Stimulated activated naive CD4-positive, alpha-beta T cell (primary cell): Measurements from ENCODE around the gene OFD1.

ENCODE experiments used
- DNase-seq, 6 experiments: peaks; one replicate each; lab custom pipeline; 2025; lab: John Stamatoyannopoulos, UW

Gene OFD1

DNA sequence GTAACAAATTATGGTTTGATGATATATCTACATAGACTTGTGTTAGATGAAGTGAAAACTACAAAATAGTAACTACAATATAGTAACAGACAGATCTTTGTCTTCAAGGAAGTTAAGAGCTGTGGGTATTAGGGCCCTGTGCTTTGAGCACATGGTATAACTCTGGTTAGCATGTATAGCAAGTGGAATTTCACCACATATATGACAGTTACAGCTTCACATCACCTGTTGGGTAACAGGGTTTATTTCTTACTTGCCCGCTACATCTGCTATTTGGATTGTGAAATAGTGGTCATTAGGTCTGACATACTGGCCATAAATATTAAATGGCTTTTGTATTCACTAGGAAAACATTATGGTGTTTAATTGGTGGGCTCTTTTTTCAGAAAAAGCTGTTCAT lies 20.2 kb downstream of the OFD1 start:
- no peak for DNase-seq

DNA sequence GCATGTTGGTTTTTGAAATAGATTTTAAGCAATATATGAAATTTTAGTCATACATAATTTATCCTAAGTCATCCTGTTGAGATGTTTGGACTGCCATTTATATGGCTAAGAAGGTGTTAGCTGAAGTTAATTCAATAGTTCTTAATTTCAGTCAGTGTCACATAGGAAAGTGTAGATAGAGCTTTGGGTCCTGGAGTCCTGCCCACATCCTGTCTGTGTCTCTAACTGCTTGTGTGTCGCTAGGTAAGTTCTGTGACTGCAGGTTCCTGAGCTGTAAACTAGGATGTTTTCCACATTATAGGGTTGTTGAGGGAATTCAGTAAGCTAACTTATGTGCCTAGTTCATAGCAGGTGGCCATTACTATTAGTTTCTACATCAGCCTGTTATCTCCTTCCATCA lies 20.7 kb downstream of the OFD1 start:
- DNase-seq, result peak in 2 of 6 experiments; percentile 7 to 8

DNA sequence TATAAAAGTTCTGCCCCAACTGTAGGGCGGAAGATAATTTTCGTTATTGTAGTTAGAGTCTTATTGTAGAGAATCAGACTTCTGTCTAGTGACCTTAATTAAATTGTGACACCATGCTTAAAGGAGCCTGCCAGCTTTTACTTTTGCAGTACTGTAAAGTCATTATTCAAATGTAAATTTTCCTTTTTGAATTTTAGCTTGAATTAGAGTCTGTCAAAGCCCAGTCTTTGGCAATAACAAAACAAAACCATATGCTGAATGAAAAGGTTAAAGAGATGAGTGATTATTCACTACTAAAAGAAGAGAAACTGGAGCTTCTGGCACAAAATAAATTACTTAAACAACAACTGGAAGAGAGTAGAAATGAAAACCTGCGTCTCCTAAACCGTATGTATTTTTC lies 21.8 kb downstream of the OFD1 start:
- no peak for DNase-seq

DNA sequence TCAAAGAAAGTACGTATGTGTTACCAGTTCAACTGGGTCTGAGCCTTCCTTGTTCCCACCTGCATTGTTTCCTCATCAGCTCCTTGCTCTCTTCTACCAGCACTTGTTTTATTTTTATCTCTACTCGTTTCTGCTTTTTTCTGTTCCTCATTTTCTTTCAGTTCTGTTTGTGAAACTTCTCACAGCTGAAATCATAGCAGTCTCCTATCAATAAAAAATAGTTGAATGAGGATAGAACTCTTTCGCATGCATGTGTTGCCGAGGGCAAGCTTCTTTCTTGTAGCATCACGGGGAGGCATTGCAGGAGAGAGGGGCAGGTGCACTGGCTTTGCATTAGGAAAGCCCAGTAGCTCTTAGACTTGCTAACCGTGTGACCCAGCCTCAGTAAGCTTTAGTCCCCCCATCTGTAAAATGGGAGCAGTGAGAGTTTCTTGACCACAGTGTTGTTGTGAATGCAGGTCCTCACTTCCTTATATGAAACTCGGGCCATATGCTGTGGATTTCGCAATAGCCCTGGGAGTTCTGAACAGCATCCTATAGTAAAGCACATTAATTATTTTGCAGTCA lies 24.7 kb downstream of the OFD1 start:
- no peak for DNase-seq

DNA sequence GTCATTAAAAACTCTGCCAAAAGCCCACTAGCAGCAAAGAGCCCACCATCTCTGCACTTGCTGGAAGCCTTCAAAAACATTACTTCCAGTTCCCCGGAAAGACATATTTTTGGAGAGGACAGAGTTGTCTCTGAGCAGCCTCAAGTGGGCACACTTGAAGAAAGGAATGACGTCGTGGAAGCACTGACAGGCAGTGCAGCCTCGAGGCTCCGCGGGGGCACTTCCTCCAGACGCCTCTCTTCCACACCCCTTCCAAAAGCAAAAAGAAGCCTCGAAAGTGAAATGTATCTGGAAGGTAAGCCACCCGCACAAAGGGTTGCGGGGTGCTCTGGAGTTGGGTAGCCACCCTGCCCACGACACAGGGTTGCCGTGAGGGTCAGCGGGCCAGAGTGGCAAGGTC lies 25.9 kb downstream of the OFD1 start:
- no peak for DNase-seq

DNA sequence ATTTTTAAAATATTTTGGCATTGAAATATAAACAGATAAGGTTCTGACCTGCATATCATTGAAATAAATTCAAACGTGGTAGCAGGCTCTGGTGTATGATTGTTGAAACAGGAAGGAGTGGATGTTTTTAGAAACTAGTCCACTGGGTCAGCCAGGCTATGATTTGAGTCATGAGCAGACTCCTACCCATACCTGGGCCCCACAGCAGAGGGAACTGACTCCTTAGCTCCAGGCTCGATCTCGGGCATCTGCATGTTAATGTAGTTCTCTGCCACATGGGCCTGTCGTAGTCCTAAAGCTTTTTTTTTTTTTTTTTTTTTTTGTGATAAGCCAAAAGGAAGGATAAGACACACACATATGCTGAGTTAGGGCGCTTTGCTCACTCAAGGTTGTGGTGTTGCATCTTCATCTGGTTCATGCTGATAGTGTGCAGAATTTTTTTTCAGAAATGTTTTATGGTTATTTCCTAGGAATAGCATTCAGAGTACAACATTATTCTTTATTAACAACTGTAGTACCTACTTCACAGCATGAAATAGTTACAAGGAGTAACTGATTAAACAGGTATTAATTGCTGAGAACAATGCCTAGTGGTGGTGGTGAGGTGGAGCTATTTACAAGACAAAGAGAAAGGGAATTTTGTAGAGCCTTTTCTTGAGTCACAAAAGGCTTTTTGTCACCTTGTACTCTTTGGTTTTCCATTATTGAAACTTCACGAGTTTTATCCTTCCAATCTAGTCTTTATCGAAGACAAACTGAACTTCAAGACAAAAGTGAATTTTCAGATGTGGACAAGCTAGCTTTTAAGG lies 27.3 kb downstream of the OFD1 start:
- no peak for DNase-seq

DNA sequence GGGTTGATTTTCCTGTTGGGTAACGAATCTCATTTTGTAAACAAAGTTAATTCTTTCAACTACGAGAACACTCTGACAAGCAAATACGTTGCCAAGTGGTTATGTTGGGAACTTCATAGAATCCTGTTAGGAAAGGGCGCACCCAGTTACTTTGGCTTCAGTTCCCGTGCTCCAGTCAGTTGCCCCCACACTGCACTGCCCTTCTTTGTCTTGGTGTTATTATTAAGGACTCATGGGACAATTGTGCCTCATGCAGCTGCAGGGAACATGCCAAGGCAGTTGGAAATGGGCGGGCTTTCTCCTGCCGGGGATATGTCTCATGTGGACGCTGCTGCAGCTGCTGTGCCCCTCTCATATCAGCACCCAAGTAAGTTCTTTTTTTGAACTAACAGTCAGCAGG lies 28.9 kb downstream of the OFD1 start:
- no peak for DNase-seq

DNA sequence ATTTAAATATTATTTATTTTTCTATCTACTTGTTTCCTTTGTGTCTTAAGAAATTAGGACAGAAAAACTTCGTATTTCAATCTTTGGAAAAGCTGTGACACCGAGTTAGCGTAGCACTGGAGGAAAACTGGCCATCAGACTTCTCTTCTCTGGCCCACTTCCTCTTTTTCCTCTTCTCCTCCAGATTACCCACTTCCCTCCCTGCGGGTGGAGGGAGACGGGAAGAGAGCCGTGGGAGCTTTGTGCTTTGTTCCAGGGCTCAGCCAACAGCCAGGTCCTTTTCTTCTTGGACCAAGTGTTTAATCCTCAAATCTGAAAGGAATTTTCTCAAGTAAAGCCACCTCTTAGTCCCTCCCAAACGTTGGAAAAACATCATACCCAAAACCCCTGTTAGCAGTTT lies 29.7 kb downstream of the OFD1 start:
- no peak for DNase-seq

DNA sequence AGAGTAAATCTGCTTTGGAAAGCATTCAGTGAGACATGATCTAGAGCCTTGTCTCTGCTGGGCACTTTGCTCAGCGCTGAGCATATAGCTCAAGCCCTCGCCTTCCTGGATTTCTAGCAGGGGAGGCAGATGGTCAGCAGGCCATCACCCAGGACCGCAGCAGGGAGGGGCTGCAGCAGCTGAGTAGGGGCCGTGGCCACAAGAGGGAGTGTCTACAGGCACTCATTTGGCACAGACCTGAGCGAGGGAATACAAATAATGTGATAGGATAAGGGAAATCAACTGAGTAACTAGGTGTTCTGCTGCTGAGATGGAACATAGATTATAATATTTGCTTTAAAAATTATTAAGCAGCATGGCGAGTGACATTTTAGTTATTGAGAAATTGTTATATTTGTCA lies 30.2 kb downstream of the OFD1 start:
- no peak for DNase-seq

DNA sequence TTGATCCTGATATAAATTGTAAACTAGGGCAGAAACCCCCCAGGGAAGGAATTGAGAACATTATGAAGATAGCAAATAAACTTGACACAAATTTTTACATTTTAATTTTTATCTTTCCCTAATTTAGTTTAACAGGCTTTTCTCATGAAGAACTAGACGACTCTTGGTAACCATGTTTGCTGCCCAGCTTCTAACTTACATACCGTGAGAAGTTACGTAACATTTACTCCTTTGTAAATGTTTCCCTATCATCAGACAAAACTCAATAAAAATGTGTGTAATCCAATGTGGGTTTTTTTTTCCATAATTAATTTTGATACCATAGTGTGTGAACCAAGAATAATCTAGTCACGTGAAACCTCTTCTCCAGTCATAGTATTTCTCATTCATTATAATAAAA lies 34.4 kb downstream of the OFD1 start:
- no peak for DNase-seq

DNA sequence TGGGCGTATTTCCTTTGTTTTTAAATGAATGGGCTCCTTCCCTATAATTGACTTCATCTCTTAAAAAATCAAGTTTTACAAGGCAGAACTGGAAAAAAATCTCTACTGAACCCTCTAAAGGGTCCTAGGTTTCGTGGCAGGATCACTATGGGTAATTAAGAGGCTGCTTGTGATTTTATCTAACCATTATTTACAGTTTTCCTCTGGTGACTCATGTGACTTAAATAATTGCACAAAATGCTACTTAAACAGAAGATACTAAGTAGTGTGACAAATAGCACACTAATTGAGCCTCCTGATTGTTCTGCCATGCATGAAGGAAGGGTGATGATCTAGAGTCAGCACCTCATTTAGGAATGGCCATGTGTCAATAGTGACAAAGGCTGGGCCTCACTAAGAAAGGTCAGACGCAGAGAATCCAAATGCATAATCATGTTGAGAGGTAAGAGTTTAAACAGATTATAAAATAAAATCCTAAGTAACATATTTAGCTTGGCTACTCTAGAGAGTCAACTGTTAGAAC lies 35.5 kb downstream of the OFD1 start:
- no peak for DNase-seq

DNA sequence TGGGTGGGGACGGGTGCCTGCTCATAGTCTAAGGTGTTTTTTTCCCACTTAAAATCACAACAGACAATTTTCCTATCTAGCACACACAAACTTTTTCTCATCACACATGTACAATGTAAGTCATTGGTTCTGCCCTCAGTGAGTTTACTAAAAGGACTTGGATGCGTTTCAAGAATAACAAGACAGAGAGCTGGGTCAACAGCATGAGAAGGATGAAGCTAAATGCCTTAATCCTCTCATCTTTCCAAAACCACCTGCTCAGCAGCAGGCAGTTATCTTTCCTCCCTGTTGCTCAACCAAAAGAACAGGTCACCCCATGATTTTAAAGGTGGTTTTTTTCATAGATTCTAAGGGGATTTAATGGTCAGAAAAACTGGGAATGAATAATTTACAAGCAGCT lies 40.1 kb downstream of the OFD1 start:
- DNase-seq, result no peak

DNA sequence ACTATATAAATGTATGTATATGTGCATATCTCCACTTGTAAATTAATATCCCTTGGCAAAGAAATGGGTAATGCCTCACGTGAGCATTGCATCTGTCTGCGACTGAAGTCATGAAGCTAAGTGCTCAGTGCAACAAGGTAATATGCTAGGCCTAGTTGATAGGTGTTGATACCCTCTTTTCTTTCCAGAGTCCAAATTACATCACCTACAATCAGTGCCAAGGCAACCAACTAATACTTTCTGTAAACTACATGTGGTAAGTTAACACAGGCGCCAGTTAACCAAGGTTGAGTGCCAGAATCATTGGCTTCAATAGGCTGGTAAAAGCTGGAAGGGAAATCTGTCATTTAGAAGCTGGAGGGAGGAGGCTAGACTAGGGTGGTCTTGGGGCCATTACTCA lies 41.3 kb downstream of the OFD1 start:
- no peak for DNase-seq

DNA sequence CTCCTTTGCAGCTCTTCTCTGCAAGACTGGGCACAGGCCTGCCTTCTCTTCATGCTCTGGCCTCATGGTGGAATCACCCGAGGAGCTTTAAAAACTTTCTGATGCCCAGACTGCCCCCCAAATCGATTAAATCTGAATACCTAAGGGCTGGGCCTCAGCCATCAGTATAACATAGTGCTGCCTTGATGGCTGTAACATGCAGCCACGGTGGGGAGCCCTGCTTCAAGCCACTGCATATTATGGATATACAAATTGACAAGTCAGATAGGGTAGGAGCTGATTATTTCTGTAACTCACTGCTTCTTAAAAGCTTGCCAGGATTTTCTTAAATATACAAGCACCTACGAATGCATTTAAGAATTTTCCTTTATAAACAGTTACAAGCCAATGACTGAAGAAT lies 41.8 kb downstream of the OFD1 start:
- DNase-seq, result no peak

DNA sequence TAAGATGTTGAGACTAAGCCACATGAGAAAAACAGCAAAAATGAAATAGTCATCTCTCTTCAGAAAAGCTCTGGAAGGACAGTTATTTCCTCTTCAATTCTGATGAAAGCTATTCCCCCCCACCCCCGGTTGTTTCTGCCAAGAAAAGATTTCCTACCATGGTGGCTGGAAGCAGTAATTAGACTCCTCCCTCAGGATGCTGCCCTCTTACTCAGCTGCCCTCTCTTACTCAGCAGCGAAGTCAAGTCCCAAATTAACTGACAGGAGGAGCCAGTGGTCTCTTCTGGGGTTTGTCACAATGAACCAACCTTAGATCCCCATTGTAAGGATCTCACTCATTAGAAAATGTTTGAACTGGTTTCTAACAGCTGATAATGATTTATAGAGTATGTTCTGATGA lies 44.4 kb downstream of the OFD1 start:
- no peak for DNase-seq

DNA sequence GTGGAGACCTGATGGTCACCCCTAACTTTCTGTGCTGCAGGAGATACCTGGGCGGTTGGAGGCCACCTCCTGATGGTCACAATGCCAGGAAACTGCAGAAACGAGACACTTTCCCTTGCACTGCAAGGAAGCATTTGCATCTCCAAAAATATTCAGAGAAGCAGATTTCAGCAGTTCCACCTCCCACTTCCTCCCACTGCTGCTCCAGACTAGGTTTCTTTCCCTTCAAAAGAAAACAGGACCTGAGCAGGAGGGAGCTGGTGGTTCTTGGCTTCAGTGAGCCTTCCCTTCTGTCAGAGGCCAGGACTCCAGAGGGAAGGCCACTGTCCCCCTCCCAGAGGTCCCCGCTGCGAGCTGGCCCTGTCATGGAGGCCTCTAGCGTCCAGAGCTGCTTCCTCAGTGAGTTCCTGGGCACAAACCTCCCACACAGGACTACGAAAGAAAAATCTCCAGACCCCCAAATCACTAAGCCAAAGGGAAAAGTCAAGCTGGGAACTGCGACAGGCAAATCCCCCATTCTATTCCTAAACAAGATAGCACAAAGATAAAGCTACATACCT lies 46.4 kb downstream of the OFD1 start:
- DNase-seq, result no peak

DNA sequence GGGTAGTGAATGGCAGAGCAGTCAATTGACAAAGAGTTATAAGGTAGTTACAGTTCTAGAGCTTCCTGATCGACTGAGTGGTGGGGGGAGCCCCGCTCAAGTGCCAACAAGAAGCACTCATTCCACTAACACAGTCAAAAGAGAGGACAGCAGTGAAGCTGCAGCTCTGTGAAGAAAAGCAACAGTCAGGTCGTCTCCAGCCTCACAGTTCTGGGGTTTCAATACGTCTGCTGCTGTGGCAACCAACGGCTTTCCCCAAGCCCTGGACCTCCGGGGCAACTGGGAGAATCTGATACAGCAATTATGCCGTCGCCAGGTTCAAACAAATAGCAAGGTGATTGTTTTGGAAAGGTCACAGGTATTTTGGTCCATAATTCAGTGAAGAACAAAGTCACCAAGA lies 51.5 kb downstream of the OFD1 start:
- DNase-seq, result no peak

DNA sequence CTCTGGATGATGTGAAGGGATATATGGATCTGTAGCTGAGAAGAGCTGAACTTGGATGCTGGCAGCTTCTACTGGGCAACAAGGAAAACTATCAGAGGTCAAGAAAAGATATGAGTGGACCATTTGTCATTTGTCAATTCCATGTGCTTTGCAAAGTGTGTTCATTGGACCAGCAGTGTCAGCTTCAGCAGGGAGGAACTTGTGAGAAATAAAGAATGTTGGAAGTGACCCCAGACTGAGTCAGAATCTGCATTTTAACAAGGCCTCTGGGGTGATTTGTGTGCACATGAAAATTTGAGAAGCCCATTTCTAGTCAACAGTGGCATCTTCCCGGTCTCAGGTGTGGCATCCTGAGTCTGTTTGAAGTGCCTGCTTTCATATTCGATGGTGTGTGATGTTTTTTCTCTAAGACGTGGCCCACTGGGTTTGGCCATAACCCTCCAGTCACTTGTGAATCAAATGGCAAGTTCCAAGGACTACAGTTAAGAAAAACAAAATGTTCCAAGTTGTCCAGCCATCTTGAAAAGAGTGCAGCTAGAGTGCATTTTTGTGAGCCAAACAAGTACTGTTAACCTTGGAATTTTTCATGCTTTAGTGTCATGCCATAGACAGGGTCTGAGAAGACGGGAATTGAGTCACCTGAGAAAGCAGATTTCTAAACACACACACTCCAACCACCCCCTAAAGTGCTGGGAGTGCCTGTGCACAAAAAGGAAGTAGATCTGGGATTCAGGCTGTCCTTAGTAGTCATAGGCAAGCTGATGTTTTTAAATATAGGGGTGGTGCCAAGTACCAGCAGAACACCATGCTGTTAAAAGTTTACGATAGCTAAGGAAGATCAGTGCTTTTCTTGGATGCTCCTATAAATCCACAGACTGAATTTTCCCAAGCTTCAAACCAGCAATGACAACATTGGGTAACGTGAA lies 55.9 kb downstream of the OFD1 start:
- DNase-seq, result no peak

DNA sequence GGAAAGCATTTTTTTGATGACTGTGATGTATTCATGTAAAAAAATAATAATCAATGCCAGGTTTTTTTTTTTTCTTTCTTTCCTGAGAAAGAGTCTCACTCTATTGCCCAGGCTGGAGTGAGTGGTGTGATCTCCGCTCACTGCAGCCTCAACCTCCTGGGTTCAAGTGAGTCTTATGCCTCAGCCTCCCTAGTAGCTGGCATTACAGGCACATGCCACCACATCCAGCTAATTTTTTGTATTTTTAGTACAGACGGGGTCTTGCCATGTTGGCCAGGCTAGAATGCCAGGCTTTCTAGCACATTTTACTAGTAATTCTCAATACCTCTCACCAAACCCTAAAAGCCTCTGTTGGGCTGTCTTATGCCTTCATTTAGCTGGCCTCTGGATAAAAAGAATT lies 56.6 kb downstream of the OFD1 start:
- no peak for DNase-seq

DNA sequence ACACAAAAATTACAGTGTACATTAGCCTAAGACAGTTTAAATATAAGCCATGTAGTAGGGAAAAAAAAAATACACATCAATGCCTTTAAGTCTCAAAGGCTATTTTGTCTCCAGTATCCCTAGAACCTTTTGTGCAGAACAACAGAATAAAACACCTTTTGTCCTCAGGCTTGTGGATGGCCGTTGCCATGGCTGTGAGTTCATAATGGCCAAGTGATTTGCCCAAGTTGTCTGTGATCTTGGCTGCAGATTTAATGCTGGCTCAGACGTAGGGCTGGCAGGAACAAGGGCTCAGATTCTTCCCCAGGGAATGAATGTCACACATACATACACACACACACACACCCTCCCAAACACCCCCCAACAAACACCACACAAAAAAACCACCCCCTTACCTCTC lies 57.0 kb downstream of the OFD1 start:
- DNase-seq, result no peak

DNA sequence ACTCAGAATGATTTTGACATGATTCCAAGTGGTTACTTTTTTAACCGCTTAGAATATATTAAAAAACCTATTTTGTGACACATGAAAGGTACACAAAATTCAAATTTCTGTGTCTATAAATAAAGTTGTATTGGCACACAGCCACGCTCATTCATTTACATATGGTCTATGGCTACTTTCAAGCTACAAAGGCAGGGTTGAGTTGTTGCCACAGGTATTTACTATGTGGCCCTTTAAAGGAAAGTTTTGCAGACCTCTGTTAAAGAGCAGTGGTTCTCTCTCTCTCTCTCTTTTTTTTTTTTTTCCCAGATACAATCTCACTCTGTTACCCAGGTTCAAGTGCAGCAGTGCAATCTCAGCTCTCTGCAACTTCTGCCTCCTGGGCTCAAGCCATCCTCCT lies 59.3 kb downstream of the OFD1 start:
- DNase-seq, result no peak

DNA sequence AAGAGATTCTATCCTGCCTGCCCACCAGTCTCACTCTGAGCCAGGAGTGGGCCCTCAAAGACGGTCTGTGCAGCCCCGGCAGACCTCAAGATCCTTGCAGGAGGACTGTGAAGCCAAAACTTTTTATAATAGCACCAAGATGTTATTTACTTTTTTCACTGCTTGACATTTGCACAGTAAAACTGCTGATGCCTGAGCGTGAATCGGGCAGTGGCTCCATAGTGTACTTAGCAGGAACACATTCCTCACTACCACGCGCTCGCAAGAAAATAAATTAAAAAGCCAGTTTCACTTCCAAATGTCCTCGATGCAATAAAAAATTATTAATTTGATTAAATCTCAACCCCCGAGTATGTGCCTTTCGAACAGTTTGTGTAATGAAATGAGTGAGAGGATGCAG lies 59.9 kb downstream of the OFD1 start:
- DNase-seq, result no peak
